HG02981 (cell line): Measurements from ENCODE around the gene PTPRN.
A peak's percentile ranks its signal among the peaks of the same experiment; 100 is the strongest.

ENCODE experiments used
- ATAC-seq: cut with Tn5 transposase; IDR thresholded peaks from one replicate; pipeline ENCODE4 v1.9.1; 2021; ENCODE audit warnings: mild to moderate bottlenecking, moderate library complexity; ENCODE audit not compliant: unreplicated experiment

The PTPRN gene

GRCh38 chr2:219247678-219248642 lies 61.2 kb downstream of the PTPRN start:
- no peak for ATAC-seq

GRCh38 chr2:219246559-219246958 lies 62.6 kb downstream of the PTPRN start:
- ATAC-seq: no peak

- no peak for ATAC-seq
These were observed 63.3 kb downstream of the PTPRN start for GRCh38 chr2:219245899-219246230.

- peak; percentile 68 for ATAC-seq
These were observed 63.9 kb downstream of the PTPRN start, which contains the start of the genes GLB1L and STK16 for GRCh38 chr2:219245148-219245898. GLB1L (minus strand) TSS chr2:219245444; CDS start chr2:219243573, 1,871 bp downstream. STK16 (plus strand) TSS chr2:219245479; CDS start chr2:219246000, 521 bp downstream.

GRCh38 chr2:219244789-219245147 lies 64.4 kb downstream of the PTPRN start:
- no peak for ATAC-seq

GRCh38 chr2:219243291-219243761 lies 65.9 kb downstream of the PTPRN start:
- ATAC-seq: no peak
